Effector memory CD4-positive, alpha-beta T cell (primary cell): ENCODE results near the gene NECAB2.

Experiments
- DNase-seq, 3 donors: peaks; one replicate each; pipeline ENCODE4 v3.0.0-alpha.2; 2020
- H3K27ac ChIP-seq: 2 replicates; pipeline ENCODE4 v1.7.0; 2013; ENCODE audit warnings: mild to moderate bottlenecking, low read length, moderate library complexity; ENCODE audit not compliant: insufficient read depth, poor library complexity, severe bottlenecking
- H3K27me3 ChIP-seq: replicated peaks from 2 replicates; pipeline ENCODE4 v1.7.0; 2013; ENCODE audit warnings: mild to moderate bottlenecking, low read length; ENCODE audit not compliant: insufficient read depth, control insufficient read depth, poor library complexity, severe bottlenecking
- H3K36me3 ChIP-seq: 2 replicates; pipeline ENCODE4 v1.7.0; 2013; ENCODE audit warnings: mild to moderate bottlenecking, low read length, moderate library complexity; ENCODE audit not compliant: control insufficient read depth, insufficient read depth
- H3K4me1 ChIP-seq: 2 replicates; pipeline ENCODE4 v1.7.0; 2013; ENCODE audit warnings: low read length, mild to moderate bottlenecking; ENCODE audit not compliant: control insufficient read depth, insufficient read depth, poor library complexity, severe bottlenecking
- H3K4me3 ChIP-seq: 2 replicates; pipeline ENCODE4 v1.7.0; 2013; ENCODE audit warnings: low read length, low read depth, mild to moderate bottlenecking; ENCODE audit not compliant: insufficient read depth, poor library complexity, severe bottlenecking
- H3K9me3 ChIP-seq: 2 replicates; pipeline ENCODE4 v1.7.0; 2013; ENCODE audit warnings: mild to moderate bottlenecking, low read length, moderate library complexity; ENCODE audit not compliant: control insufficient read depth

Gene NECAB2

DNA sequence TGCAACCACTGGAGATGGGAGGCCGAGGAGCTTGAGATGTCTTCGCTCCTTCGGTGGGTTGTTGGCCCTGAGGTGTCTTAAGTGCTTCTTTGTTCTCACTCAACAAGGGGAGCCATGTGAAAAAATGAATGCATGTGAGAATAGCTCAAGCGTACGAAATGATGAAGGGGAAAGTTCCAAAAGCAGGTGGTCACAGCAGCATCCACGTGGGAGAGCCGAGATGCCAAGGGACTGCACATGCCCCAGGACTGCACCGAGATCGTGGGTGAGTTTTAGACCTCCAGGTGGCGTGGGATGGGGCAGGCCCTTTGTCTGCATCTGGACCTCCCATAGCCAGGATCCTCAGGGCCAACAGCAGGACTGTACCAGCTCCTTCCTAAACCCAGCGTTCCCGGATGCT, 66.5 kb downstream of the NECAB2 start:
- H3K27ac ChIP-seq, result no peak overlapping the region
- DNase-seq, result no peak
- H3K9me3 ChIP-seq, result no peaks in the 10 kb centered on the region
- H3K4me1 ChIP-seq, result no peaks in the 10 kb centered on the region
- no peaks in the 10 kb centered on the region for H3K27me3 ChIP-seq
- H3K36me3 ChIP-seq, result no peaks in the 10 kb centered on the region
- H3K4me3 ChIP-seq, result no peak overlapping the region

DNA sequence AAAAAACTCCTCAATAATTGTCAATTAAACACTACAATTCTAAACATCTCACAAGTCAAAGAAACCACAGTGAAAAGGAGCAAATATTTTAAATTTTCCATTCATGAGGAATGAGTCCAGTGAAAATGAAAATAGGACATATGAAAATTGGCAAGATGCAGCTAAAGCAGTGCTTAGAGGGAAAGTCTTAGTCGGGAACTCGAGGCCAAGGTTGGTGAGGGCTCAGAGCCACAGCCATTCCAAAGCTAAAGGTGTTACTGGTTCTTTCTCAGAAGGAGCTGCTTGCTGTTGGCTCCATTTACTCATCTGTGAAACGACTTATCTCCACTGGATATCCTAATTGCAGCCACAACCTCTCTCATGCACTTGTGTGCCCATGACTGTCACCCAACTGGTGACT, 68.1 kb downstream of the NECAB2 start:
- Histone ChIP-seq H3K27me3 (no peaks in the 10 kb centered on the region), H3K9me3 (no peaks in the 10 kb centered on the region), H3K36me3 (no peaks in the 10 kb centered on the region), H3K27ac (no peak overlapping the region), H3K4me1 (no peaks in the 10 kb centered on the region), H3K4me3 (no peak overlapping the region)
- no peak for DNase-seq

DNA sequence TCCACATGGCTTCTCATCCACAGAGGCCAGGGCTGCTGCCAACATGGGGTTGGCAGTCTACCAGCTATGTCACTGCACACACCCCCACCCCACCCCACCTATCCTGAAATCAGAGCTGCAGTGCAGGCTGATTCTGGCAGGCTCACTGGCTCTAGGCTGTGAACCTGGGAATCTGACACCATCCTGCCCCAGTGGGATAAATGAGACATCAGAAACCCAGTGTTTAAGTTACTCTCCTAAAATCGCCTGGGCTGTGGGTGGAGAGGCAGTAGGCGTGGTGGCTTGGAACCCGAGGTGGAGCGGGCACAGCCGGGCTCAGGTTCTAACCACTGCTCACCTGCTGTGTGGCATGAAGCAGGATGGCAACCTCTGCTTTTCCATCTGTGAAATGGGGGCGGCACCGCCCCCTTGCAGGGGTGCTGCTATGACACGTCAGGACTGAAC, 69.0 kb downstream of the NECAB2 start:
- no peaks in the 10 kb centered on the region for H3K9me3 ChIP-seq
- no peak for DNase-seq
- no peaks in the 10 kb centered on the region for H3K36me3 ChIP-seq
- H3K4me3 ChIP-seq, result no peak overlapping the region
- H3K27me3 ChIP-seq, result no peaks in the 10 kb centered on the region
- no peaks in the 10 kb centered on the region for H3K4me1 ChIP-seq
- no peak overlapping the region for H3K27ac ChIP-seq

DNA sequence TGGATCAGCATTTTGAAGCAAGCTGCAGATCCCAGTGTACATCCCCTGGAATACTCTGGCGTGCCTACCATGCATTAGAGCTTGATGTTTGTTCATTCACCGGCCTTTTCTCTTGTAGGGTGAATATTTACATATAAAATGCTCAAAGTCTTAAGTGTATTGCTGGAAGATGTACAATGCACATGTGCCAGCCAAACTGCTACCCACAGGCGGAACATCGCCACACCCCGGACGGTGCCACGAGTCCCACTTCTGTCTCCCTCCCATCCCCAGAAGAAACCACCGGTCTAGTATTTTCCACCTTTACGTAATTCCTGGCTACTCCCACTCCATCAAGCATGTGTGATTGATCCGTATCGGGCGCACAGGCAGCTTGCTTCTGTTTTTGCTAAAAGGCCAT, 70.4 kb downstream of the NECAB2 start:
- no peaks in the 10 kb centered on the region for H3K36me3 ChIP-seq
- no peak for DNase-seq
- no peak overlapping the region for H3K27ac ChIP-seq
- H3K4me1 ChIP-seq, result no peaks in the 10 kb centered on the region
- H3K4me3 ChIP-seq, result no peak overlapping the region
- H3K27me3 ChIP-seq, result no peaks in the 10 kb centered on the region
- no peaks in the 10 kb centered on the region for H3K9me3 ChIP-seq

DNA sequence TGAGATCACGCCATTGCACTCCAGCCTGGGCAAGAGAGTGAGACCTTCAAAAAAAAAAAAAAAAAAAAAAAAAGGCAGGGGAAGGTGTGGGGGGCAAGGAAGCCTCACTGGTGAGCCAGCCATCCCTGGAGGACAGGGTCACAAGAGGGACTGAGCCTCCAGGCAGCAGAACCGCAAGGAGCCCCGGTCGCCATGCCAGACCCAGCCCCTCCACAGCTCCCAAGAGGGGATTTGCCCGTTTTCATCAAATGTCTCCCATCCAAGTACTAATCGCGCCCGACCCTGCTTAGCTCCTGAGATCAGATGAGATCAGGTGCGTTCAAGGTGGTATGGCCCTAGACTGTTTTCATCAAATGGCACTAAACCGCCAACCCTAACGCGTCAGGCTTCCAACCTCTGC, 71.7 kb downstream of the NECAB2 start:
- H3K27me3 ChIP-seq, result no peaks in the 10 kb centered on the region
- H3K4me3 ChIP-seq, result no peak overlapping the region
- no peaks in the 10 kb centered on the region for H3K9me3 ChIP-seq
- H3K27ac ChIP-seq, result no peak overlapping the region
- DNase-seq, result no peak
- no peaks in the 10 kb centered on the region for H3K4me1 ChIP-seq
- H3K36me3 ChIP-seq, result no peaks in the 10 kb centered on the region

DNA sequence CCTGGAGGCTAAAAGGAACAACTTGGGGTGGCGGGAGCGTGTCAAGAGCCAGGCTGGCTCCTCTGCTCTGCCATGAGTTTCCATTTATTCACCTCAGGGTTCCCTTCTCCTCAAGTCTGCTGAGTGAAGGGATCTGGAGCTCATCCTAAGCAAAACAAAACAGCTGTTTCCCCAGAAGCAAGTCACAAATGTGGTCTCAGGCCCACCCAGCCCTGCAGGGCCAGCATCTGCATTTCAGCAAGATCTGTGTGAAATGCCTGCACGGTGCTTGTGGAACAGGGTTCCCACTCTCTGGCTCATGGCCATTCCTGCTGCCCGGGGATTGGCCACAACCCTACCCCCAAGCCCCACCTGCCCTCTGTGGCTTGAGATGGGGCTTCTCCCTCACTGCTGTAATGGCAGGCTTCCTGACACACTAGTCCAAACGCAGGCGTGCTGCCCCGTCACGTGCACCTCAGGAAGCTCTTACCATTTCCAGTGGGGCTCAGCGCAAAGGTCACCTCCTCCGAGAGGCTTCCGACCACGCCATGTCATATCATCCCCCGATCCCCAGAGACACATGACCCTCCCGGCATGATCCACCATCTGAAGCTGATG, 72.3 kb downstream of the NECAB2 start:
- Histone ChIP-seq H3K4me3 (no peak overlapping the region), H3K36me3 (no peaks in the 10 kb centered on the region), H3K27me3 (no peaks in the 10 kb centered on the region), H3K27ac (no peak overlapping the region), H3K4me1 (no peaks in the 10 kb centered on the region), H3K9me3 (no peaks in the 10 kb centered on the region)
- DNase-seq, result no peak

DNA sequence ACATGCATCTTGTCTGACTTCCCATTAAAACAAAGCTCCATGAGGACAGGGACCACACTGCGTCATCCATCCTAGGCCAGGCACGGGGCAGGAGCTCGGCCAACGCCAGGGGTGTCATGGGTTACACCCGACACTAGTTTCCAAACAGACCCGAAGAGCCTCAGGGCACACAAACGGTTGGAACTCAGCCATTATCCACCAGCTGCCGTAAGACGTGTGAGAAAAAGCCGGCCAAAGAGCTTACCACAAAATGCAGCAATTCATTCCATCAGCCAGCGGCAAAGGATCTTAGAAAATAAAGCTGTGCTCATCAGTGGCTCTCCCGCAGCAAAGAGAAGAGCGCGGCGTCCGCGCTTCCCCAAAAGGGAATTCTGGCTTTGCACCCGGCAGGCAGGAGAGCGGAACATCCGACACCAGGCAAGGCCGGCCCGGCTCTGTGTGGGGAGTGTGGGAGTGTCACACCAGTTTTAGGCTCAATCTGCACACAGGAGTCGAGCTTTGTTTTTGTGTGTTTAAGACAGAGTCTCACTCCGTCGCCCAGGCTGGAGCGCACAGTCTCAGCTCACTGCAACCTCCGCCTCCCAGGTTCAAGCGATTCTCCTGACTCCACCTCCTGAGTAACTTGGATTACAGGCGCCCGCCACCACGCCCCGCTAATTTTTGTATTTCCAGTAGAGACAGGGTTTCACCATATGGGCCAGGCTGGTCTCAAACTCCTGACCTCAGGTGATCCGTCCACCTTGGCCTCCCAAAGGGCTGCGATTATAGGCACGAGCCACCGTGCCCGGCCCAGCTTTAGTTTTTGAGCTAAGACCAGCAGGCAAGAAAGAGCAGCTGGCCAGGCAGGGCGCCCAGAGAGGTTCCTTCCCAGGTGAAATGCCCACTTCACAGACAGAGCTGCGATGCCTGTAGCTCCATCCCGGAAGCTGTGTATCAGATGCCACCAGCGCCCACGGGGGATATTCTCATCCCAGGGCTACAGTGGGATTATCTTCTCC, 73.1 kb downstream of the NECAB2 start:
- no peaks in the 10 kb centered on the region for H3K4me1 ChIP-seq
- H3K27ac ChIP-seq, result no peak overlapping the region
- no peaks in the 10 kb centered on the region for H3K9me3 ChIP-seq
- H3K27me3 ChIP-seq, result no peaks in the 10 kb centered on the region
- no peak for DNase-seq
- no peaks in the 10 kb centered on the region for H3K36me3 ChIP-seq
- no peak overlapping the region for H3K4me3 ChIP-seq

DNA sequence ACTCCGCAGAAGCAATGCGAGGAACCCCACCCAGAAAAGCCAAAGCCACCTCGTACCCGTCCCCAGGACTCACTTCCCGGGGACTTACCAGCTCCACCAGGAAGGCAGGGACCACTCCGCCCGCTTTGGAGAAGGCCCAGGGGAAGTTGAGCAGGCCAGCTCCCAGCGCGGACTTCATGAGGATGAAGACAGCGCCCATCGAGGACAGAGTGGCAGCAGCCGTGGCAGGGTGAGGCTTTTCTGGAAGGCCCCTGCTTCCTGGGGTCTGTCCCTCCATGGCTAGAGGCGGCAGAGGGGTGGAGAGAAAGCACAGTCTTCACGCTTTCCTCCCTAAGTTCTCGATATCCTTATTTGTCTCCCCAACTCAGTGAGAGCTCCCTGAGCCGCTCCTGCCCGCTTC, 73.8 kb downstream of the NECAB2 start:
- DNase-seq, result no peak
- no peaks in the 10 kb centered on the region for H3K36me3 ChIP-seq
- no peaks in the 10 kb centered on the region for H3K27me3 ChIP-seq
- H3K27ac ChIP-seq, result no peak overlapping the region
- H3K4me3 ChIP-seq, result no peak overlapping the region
- H3K9me3 ChIP-seq, result no peaks in the 10 kb centered on the region
- no peaks in the 10 kb centered on the region for H3K4me1 ChIP-seq

DNA sequence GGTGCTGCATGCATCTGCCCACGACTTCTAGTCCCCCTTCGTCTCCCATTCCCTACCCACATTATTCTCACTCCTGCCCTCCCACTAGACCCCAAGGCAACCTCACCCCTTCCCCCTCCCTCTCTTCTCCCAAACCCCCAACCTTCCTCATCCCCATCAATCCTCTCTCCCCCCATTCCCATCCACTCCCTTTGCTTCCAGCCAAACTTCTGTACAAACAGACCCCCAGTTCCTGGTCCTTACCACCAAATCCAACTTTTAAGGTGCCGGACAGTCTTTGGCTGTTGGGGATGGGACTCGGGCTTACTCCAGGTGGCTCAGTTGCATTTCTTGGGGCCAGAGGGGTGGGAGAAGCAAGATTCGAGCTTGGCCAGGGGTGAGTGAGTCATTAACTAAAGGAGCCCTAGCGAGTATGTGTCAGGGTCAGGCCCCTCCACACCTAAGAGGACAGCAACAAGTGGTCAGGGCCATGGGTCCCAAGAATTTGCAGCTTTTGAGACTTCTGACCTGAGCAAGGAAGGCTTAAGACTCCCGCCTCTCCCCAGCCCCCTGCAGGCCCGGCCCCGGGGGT, 74.3 kb downstream of the NECAB2 start, which contains the start of gene SLC38A8:
TSS of gene SLC38A8 (minus strand) at position 488 of the 571 bp plus-strand sequence. CDS start 638 bp downstream, outside the sequence.
- DNase-seq, result no peak
- H3K27me3 ChIP-seq, result no peaks in the 10 kb centered on the region
- H3K4me1 ChIP-seq, result no peaks in the 10 kb centered on the region
- H3K4me3 ChIP-seq, result no peak within 1 kb of the TSS
- H3K27ac ChIP-seq, result no peak within 1 kb of the TSS
- H3K36me3 ChIP-seq, result no peaks in the 10 kb centered on the region
- H3K9me3 ChIP-seq, result no peaks in the 10 kb centered on the region
